Measurements from ENCODE around the gene DUSP28. TPM values are rescaled to one million over a fixed set of nuclear protein-coding genes. Genes with fewer than 3 reads are reported as not detected.
A peak's percentile ranks its signal among the peaks of the same experiment; 100 is the strongest.

DUSP28 gene
- total and polyA plus RNA-seq, 2 of the 8 experiments (the other 6 are each of a cell fraction or from before 2014, with no cell fraction given), result 2.1 to 2.3 TPM

GRCh38 chr2:240514631-240515030 is 45.5 kb upstream of the DUSP28 start:
- FAIRE-seq, result no peak
- Histone ChIP-seq H3K4ac (replicated peaks; ENCODE audit: insufficient read length, low read depth, low read length) (no peak overlapping the region), H2BK20ac (ENCODE audit: low read length) (no peak overlapping the region)

More at GRCh38 chr2:240514631-240515030, 45.5 kb upstream of the DUSP28 start:
- H4K20me1 ChIP-seq (replicated peaks in 1 of 2; ENCODE audit: control insufficient read depth in 1 of 2, insufficient read depth in 2 of 2, low read length in 2 of 2), result no peaks in the 10 kb centered on the region
- H3K14ac ChIP-seq (ENCODE audit: insufficient read length), result no peak overlapping the region
- ChIA-PET POLR2A (ENCODE audit: partially characterized antibody) (no interaction called here), CTCF (ENCODE audit: partially characterized antibody) (interaction anchor here (0.7 to 2.8 kb wide), 12 partner anchors 8 to 82 kb away, joined by 3 to 17 read pairs (median 3); no protein-coding TSS in a partner anchor)
- H3K27ac ChIP-seq (ENCODE audit: low read depth, low read length), result no peak overlapping the region
- H2BK15ac ChIP-seq (ENCODE audit: low read length), result no peak overlapping the region
- H3K4me1 ChIP-seq (replicated peaks in 1 of 4; ENCODE audit: control insufficient read depth in 3 of 4, insufficient read depth in 4 of 4, low read length in 3 of 4), result peaks cover 0 to 3% (median 0%) of the 10 kb centered on the region in 4 experiments; a peak in 3 of 7 replicates
- no peak overlapping the region for H4K91ac ChIP-seq (replicated peaks; ENCODE audit: insufficient read length, low read length)
- H3K9me3 ChIP-seq (ENCODE audit: insufficient read depth in 2 of 2, low read depth in 1 of 2, low read length in 1 of 2), result no peaks in the 10 kb centered on the region
- H4K5ac ChIP-seq (ENCODE audit: insufficient read length, low read depth, low read length), result no peak overlapping the region
- H3K79me1 ChIP-seq (ENCODE audit: low read depth, low read length), result no peaks in the 10 kb centered on the region
- no peak overlapping the region for H2AFZ ChIP-seq (ENCODE audit: low read length)
- H3K23ac ChIP-seq (ENCODE audit: insufficient read length), result no peak overlapping the region
- no peak overlapping the region for H2BK120ac ChIP-seq (replicated peaks; ENCODE audit: low read depth, low read length)
- WGBS, 2 experiments (ENCODE audit: extremely low coverage in 1 of 2, insufficient coverage in 1 of 2, insufficient read length in 1 of 2, insufficient replicate concordance in 2 of 2, low coverage in 1 of 2, low lambda C conversion rate in 2 of 2, missing lambda C conversion rate in 1 of 2), result 78% methylated on average over 2 of the region's 2 CpGs; no CpG with 5 or more reads in 1 of the 2 experiments
- no peak overlapping the region for H3K4me3 ChIP-seq (ENCODE audit: extremely low read depth in 1 of 4, insufficient read depth in 2 of 4, low read depth in 3 of 4, low read length in 4 of 4)
- no peaks in the 10 kb centered on the region for H3K79me2 ChIP-seq (ENCODE audit: control insufficient read depth in 1 of 2, insufficient read depth in 2 of 2, low read length in 2 of 2)
- H2BK12ac ChIP-seq (ENCODE audit: low read depth, low read length), result no peak overlapping the region
- no peak overlapping the region for H2AK5ac ChIP-seq (ENCODE audit: low read depth, low read length)
- H3K18ac ChIP-seq (ENCODE audit: extremely low read depth, low read length), result no peak overlapping the region
- H3K56ac ChIP-seq (replicated peaks; ENCODE audit: insufficient read length, low read depth, low read length), result no peak overlapping the region
- peak in 1 of 2 experiments; percentile 16 for DNase-seq (ENCODE audit: low read depth in 1 of 2, low spot score in 2 of 2)
- no peaks in the 10 kb centered on the region for H3K36me3 ChIP-seq (ENCODE audit: control insufficient read depth in 2 of 4, insufficient read depth in 4 of 4, low read length in 3 of 4)
- H2BK5ac ChIP-seq (ENCODE audit: low read depth, low read length), result no peak overlapping the region
- H3K23me2 ChIP-seq (ENCODE audit: low read depth, low read length), result no peaks in the 10 kb centered on the region
- H3K9ac ChIP-seq (replicated peaks in 1 of 4; ENCODE audit: extremely low read depth in 1 of 4, low read depth in 3 of 4, low read length in 3 of 4), result no peak overlapping the region
- H3K4me2 ChIP-seq (ENCODE audit: insufficient read depth in 1 of 2, low read depth in 2 of 2, low read length in 2 of 2), result no peak overlapping the region
- H3K27me3 ChIP-seq (replicated peaks in 1 of 4; ENCODE audit: control insufficient read depth in 3 of 4, extremely low read depth in 1 of 4, insufficient read depth in 3 of 4, low read length in 3 of 4), result peaks cover 0 to 15% (median 10%) of the 10 kb centered on the region in 4 experiments; a peak in 6 of 7 replicates
- TF ChIP-seq NANOG (IDR thresholded peaks at IDR 0.05; ENCODE audit: insufficient read depth, low read depth, low read length, poor library complexity, severe bottlenecking) (no peak), ATF2 (IDR thresholded peaks at IDR 0.05; ENCODE audit: low read length) (no peak), SRF (IDR thresholded peaks at IDR 0.05; ENCODE audit: low read depth, low read length) (no peak), POLR2A (IDR thresholded peaks at IDR 0.05; ENCODE audit: control extremely low read depth in 1 of 2, low read depth in 2 of 2, low read length in 2 of 2) (no peak), JUN (IDR thresholded peaks at IDR 0.05; ENCODE audit: low read depth, low read length) (no peak), NRF1 (IDR thresholded peaks at IDR 0.05; ENCODE audit: low read depth, low read length) (no peak), ASH2L (IDR thresholded peaks at IDR 0.05; ENCODE audit: low read length) (no peak), CHD2 (IDR thresholded peaks at IDR 0.05; ENCODE audit: low read length) (no peak), SUZ12 (IDR thresholded peaks at IDR 0.05; ENCODE audit: low read length) (no peak), RXRA (IDR thresholded peaks at IDR 0.05; ENCODE audit: insufficient read depth, low read depth, low read length) (no peak), EZH2 (IDR thresholded peaks at IDR 0.05; ENCODE audit: low read depth, low read length, severe bottlenecking) (no peak), RNF2 (IDR thresholded peaks at IDR 0.05; ENCODE audit: borderline replicate concordance, low read depth, low read length, missing control alignments, poor library complexity, severe bottlenecking) (no peak)
- H4K8ac ChIP-seq (ENCODE audit: extremely low read depth, insufficient read depth, low read length), result no peak overlapping the region

Data from H1 (cell line).